ENCODE measurements around the gene WDR87.
"Not testable (repeated sequence)": the region's sequence is repeated elsewhere in the genome, so short reads cannot be mapped to it uniquely, and the experiment has no call there.

The WDR87 gene

DNA sequence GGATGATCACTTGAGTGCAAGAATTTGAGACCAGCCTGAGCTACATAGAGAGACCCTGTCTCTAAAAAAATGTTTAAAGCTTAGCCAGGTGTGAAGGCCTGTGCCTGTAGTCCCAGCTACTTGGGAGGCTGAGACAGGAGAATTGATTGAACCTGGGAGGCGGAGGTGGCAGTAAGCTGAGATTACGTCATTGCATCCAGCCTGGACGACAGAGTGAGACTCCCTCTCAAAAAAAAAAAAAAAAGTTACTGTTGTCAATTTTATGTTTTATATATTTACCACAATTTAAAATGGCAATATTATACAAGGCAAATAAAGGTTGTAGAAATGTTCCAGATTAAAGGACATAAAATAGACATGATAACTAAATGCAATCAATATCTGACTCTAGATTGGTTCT is 29.2 kb downstream of the WDR87 start:
- DNase-seq (ENCODE audit: low read depth) = no peak

DNA sequence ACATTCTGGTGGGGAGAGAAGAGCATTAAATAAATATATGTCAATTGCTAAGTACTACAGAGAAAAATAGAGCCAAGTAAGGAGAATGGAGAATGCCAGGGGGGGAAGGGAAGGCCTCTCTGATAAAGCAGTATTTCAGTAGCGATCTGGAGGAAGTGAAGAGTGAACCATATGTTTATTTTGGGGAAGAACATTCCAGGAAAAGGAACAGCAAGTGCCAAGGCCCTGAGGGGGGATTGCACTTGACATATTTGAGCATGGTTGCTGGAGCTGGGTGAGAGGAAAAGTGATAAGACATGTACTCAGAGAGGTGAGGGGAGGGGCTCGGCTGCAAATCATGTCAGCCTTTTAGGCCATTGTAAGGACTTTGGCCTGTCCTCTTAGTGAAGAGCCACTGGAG is 30.4 kb downstream of the WDR87 start:
- no peak for DNase-seq (ENCODE audit: low read depth)

DNA sequence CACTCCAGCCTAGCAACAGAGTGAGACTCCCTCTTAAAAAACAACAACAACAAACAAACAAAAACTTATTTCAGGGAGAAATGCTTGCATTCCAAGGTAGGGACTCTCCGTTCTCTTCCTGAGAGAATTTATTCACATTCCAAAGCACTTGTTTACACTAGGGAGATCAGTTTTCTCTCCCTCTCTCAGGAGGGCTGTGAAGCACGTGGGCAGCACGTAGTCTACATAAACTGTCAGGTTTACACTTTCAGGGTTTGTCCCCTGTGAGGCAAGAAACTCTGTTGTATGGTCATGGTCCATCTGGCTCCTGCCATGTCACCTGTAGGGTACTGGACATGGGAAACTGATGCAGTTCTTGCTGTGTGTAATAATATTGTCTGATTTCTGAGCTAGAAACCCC is 31.6 kb downstream of the WDR87 start:
- no peak for DNase-seq (ENCODE audit: low read depth)

DNA sequence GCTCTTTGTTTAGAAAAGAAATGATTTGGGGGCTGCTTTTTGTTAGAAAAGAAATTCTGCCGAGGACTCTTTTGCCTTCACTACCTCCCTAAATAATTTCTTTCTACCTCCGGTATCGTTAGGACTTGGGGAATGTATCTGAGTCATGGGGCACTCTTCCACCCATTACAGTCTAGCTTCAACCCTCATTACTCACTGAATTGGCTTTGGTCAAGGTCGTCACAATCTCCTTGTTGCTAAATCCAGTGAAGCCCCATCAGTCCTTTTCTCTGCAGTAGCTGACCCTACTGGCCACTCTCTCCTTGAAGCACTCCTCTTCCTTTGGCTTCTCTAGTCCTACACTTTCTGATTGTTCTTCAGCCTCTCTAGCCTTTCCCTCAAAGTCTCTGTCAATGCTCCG is 34.0 kb downstream of the WDR87 start:
- DNase-seq (ENCODE audit: low read depth) = no peak

DNA sequence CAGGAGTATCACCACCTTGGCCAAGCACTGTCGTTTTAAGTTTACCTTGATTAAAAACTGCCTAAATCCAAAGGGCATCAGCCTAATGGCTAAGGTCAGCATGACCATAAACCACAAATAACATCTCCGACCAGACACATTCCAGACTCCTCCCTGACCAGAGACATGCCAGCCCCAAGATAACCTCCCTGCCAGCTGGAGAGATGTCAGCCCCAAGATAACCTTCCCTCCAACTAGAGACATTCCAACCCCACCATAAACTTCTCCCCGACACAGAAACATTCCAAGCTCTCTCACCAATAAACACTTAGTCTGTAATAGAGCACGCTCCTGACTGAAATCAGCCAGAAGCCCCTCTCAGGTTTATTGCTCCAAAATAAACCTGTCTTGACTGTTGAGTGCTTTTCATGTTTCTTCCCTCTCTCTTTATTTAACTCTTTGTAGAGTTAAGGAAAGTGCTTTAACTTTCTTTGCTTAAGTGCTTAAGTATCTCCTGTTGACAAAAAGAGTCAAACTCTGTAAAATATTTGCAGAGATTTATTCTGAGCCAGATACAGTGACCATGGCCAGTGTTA is 36.5 kb downstream of the WDR87 start:
- no peak for DNase-seq (ENCODE audit: low read depth)

DNA sequence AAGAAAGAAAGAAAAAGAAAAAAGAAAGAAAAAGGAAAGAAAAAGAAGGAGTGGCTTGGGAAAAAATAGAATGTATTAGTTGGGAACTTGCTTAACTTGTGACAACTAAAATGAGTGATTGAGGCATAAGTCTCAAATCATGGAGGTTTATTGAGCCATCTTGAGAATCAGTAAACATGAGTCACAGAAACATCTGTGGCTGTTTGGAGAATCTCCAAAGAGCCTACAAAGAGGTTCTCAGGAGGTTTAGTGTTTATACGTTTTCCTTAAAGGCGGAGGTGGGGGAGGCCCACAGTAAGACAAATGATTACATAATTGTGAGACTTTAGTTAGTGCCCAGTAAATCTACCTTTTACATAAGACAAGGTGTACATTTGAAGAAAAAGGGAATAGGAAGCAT is 38.6 kb downstream of the WDR87 start:
- no peak for DNase-seq (ENCODE audit: low read depth)

DNA sequence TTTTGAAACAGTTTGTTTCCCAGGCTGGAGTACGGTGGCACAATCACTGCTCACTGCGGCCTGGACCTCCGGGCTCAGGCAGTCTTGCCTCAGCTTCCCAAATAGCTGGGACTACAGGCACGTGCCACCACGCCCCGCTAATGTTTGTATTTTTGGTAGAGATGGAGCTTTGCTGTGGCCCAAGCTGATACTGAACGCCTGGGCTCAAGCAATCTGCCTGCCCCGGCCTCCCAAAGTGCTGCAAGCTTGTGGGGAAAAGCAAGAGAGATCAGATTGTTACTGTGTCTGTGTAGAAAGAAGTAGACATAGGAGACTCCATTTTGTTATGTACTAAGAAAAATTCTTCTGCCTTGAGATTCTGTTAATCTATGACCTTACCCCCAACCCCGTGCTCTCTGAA is 40.5 kb downstream of the WDR87 start:
- DNase-seq (ENCODE audit: low read depth) = not testable (repeated sequence)

DNA sequence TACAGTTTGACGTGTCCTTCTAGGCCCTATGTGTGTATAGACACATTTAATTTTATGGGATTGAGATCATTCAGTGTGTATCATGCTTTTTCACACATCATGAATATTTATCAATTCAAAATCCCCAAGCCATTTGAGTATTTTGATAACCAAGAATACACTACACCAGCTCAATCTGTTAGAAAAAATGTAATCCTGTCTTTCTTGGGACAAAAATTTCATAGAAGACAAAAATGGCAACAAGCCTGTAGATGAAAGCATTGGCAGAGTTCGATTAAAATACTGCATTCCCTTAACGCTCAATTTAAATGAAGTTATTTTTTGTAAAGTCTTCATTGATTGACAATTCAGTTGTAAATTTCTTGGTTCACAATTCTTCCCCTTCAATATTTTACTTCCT is 41.9 kb downstream of the WDR87 start:
- no peak for DNase-seq (ENCODE audit: low read depth)

DNA sequence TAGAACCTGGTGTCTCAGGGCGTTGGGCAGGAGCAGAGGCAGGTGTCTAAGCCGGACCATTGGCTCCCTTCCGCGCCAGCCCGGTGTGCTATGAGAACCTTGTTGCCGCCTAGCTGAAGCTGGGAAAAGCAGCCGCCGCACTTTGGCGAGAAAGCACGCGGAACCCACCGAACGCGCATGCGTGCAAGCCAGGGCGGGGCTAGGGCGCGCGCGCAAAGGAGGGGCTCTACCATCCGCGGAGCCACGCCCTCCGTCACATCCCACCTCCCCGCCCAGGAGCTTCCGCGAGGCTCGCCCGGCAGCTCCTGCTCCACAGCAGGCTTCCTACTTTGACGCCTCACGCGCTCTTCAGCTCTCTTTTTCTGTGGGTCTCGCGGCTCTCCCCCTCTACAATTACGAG is 51.3 kb downstream of the WDR87 start:
- DNase-seq (ENCODE audit: low read depth) = no peak

DNA sequence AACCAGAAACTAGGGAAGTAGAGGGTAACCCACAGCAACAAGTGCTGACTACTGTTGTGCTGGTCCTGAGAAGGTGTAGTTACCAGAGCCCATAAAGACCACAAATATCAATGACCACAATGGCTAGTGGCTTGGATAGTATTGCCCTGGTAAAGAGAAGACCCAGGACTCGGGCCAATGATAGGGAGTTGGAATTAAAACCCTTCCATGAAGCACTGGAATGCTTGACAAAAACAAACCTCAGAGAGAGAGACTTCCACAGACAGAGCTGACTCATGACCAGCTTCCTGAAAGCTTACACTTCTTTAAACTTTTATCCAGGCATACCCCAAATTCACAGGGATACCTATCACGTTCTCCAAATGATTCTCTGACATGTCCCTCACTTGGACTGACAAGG is 60.5 kb downstream of the WDR87 start:
- no peak for DNase-seq (ENCODE audit: low read depth)
